GM18909 (cell line): ENCODE measurements around the gene FIGN.

ENCODE experiments used
- ATAC-seq: cut with Tn5 transposase; IDR thresholded peaks from one replicate; pipeline ENCODE4 v1.9.1; 2021; ENCODE audit warnings: mild to moderate bottlenecking; ENCODE audit not compliant: unreplicated experiment, poor library complexity

The FIGN gene

GRCh38 chr2:163670929-163671328, 64.9 kb downstream of the FIGN start:
- ATAC-seq: no peak

GRCh38 chr2:163669506-163669905, 66.3 kb downstream of the FIGN start:
- no peak for ATAC-seq

- ATAC-seq: no peak
These were observed 68.5 kb downstream of the FIGN start for GRCh38 chr2:163667064-163667887.

- no peak for ATAC-seq
These were observed 70.0 kb downstream of the FIGN start for GRCh38 chr2:163665817-163666216.

GRCh38 chr2:163665051-163665450, 70.8 kb downstream of the FIGN start:
- no peak for ATAC-seq

- ATAC-seq: no peak
These were observed 71.2 kb downstream of the FIGN start for GRCh38 chr2:163664610-163665009.

- ATAC-seq: no peak
These were observed 73.5 kb downstream of the FIGN start for GRCh38 chr2:163662141-163662780.

GRCh38 chr2:163659224-163659623, 76.6 kb downstream of the FIGN start:
- no peak for ATAC-seq

GRCh38 chr2:163658556-163658955, 77.3 kb downstream of the FIGN start:
- ATAC-seq: no peak

GRCh38 chr2:163657281-163657656, 78.5 kb downstream of the FIGN start:
- no peak for ATAC-seq

GRCh38 chr2:163656622-163657280, 79.1 kb downstream of the FIGN start:
- no peak for ATAC-seq

- no peak for ATAC-seq
These were observed 80.1 kb downstream of the FIGN start for GRCh38 chr2:163655667-163656066.

- no peak for ATAC-seq
These were observed 83.1 kb downstream of the FIGN start for GRCh38 chr2:163652751-163653150.

- ATAC-seq: no peak
These were observed 86.7 kb downstream of the FIGN start for GRCh38 chr2:163649080-163649479.

GRCh38 chr2:163647300-163647699, 88.5 kb downstream of the FIGN start:
- no peak for ATAC-seq

- no peak for ATAC-seq
These were observed 89.1 kb downstream of the FIGN start for GRCh38 chr2:163646687-163647086.

GRCh38 chr2:163644238-163644637, 91.6 kb downstream of the FIGN start:
- ATAC-seq: no peak

- no peak for ATAC-seq
These were observed 93.8 kb downstream of the FIGN start for GRCh38 chr2:163641986-163642385.

GRCh38 chr2:163640542-163641193, 95.1 kb downstream of the FIGN start:
- ATAC-seq: no peak

- ATAC-seq: no peak
These were observed 97.9 kb downstream of the FIGN start for GRCh38 chr2:163637871-163638270.

- ATAC-seq: no peak
These were observed 102.5 kb downstream of the FIGN start for GRCh38 chr2:163633291-163633690.
